HepG2 (cell line): ENCODE measurements around the gene CDK11A.

ENCODE experiments used
- FOXA1 ChIP-seq, 2 experiments: fragments of 450-650 bp in 1 of 2; sonication (generic) in 1 of 2; formaldehyde crosslinking in 1 of 2; IDR thresholded peaks; 2 replicates each; pipeline versions ENCODE4 v1.4.0 to v1.6.1; 2016 to 2020; ENCODE audit warnings: missing genetic modification reagents in 1 of 2
- KLF9 ChIP-seq: IDR thresholded peaks from 2 replicates; pipeline ENCODE4 v1.6.1; 2016; ENCODE audit warnings: low read depth
- MED8 ChIP-seq: sonication (generic); formaldehyde crosslinking; IDR thresholded peaks from 2 replicates; pipeline ENCODE4 v1.8.1; 2023; ENCODE audit warnings: mild to moderate bottlenecking, missing genetic modification reagents; ENCODE audit not compliant: insufficient replicate concordance
- MEIS1 ChIP-seq: sonication (generic); formaldehyde crosslinking; IDR thresholded peaks from 2 replicates; pipeline ENCODE4 v1.9.0; 2021; ENCODE audit warnings: mild to moderate bottlenecking, missing genetic modification reagents, moderate library complexity, borderline replicate concordance
- SETDB1 ChIP-seq: sonication (generic); formaldehyde crosslinking; IDR thresholded peaks from 2 replicates; pipeline ENCODE4 v1.5.1; 2020; ENCODE audit warnings: missing genetic modification reagents, mild to moderate bottlenecking, borderline replicate concordance
- SRY ChIP-seq: sonication (generic); formaldehyde crosslinking; IDR thresholded peaks from 2 replicates; pipeline ENCODE4 v1.8.0; 2022; ENCODE audit warnings: mild to moderate bottlenecking, missing genetic modification reagents
- ZNF274 ChIP-seq: sonication (generic); formaldehyde crosslinking; IDR thresholded peaks from 2 replicates; pipeline ENCODE4 v1.5.1; 2020; ENCODE audit warnings: mild to moderate bottlenecking, missing genetic modification reagents
- TF ChIP-seq, protein P1 (sequence below): sonication (generic); IDR thresholded peaks from 2 replicates; pipeline ENCODE4 v1.6.1; 2016; ENCODE audit warnings: low read depth, borderline replicate concordance
- TF ChIP-seq, protein P2 (sequence below): sonication (generic); formaldehyde crosslinking; IDR thresholded peaks from 2 replicates; pipeline ENCODE4 v1.5.0; 2020; ENCODE audit warnings: mild to moderate bottlenecking, missing genetic modification reagents, moderate library complexity
- TF ChIP-seq, protein P3 (sequence below): sonication (generic); formaldehyde crosslinking; IDR thresholded peaks from 2 replicates; pipeline ENCODE4 v1.4.0; 2020; ENCODE audit warnings: mild to moderate bottlenecking, missing genetic modification reagents
- TF ChIP-seq, protein P4 (sequence below): sonication (generic); formaldehyde crosslinking; IDR thresholded peaks from 2 replicates; pipeline ENCODE4 v1.8.1; 2022; ENCODE audit warnings: low read depth, mild to moderate bottlenecking, missing genetic modification reagents

DNA sequence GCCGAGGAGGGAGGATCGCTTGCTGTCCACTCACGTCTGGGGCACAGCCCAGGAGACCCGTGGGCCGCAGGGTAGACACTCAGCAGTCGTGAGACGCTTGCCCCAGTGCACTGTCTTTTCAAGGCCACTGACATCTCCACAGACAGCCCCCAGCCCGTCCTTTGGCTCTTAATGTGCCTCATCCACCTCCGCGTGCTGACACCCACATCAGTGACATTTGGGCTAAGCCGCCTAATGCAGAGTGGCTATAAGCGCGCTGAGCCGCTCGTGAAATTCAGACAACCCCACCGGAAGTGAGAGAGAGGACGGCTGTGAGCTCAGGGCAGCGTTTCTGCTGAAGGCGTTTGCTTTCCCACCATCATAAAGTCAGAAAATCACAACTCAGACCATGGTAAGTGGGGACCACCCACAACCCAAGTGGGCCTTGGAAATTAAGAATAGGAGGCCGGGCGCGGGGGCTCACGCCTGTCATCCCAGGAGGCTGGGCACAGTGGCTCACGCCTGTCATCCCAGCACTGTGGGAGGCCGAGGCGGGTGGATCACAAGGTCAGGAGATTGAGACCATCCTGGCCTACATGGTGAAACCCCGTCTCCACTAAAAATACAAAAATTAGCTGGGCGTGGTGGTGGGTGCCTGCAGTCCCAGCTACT is 40.0 kb downstream of the CDK11A start:
- no peak for TF ChIP-seq ZNF274 (CRISPR knock-in tag)
- TF ChIP-seq, protein P1, sequence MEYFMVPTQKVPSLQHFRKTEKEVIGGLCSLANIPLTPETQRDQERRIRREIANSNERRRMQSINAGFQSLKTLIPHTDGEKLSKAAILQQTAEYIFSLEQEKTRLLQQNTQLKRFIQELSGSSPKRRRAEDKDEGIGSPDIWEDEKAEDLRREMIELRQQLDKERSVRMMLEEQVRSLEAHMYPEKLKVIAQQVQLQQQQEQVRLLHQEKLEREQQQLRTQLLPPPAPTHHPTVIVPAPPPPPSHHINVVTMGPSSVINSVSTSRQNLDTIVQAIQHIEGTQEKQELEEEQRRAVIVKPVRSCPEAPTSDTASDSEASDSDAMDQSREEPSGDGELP: no peak
- TF ChIP-seq, protein P2, sequence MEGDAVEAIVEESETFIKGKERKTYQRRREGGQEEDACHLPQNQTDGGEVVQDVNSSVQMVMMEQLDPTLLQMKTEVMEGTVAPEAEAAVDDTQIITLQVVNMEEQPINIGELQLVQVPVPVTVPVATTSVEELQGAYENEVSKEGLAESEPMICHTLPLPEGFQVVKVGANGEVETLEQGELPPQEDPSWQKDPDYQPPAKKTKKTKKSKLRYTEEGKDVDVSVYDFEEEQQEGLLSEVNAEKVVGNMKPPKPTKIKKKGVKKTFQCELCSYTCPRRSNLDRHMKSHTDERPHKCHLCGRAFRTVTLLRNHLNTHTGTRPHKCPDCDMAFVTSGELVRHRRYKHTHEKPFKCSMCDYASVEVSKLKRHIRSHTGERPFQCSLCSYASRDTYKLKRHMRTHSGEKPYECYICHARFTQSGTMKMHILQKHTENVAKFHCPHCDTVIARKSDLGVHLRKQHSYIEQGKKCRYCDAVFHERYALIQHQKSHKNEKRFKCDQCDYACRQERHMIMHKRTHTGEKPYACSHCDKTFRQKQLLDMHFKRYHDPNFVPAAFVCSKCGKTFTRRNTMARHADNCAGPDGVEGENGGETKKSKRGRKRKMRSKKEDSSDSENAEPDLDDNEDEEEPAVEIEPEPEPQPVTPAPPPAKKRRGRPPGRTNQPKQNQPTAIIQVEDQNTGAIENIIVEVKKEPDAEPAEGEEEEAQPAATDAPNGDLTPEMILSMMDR (CRISPR knock-in tag): no peak
- no peak for TF ChIP-seq MEIS1 (CRISPR knock-in tag)
- no peak for TF ChIP-seq SRY
- TF ChIP-seq, protein P3, sequence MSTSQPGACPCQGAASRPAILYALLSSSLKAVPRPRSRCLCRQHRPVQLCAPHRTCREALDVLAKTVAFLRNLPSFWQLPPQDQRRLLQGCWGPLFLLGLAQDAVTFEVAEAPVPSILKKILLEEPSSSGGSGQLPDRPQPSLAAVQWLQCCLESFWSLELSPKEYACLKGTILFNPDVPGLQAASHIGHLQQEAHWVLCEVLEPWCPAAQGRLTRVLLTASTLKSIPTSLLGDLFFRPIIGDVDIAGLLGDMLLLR (CRISPR knock-in tag): no peak
- no peak for TF ChIP-seq MED8 (CRISPR knock-in tag)
- no peak for TF ChIP-seq FOXA1 (IDR thresholded peaks at IDR 0.05)
- TF ChIP-seq FOXA1 (CRISPR knock-in tag; IDR thresholded peaks at IDR 0.05): no peak
- no peak for TF ChIP-seq KLF9 (CRISPR knock-in tag)
- no peak for TF ChIP-seq SETDB1 (CRISPR knock-in tag)
- TF ChIP-seq, protein P4, sequence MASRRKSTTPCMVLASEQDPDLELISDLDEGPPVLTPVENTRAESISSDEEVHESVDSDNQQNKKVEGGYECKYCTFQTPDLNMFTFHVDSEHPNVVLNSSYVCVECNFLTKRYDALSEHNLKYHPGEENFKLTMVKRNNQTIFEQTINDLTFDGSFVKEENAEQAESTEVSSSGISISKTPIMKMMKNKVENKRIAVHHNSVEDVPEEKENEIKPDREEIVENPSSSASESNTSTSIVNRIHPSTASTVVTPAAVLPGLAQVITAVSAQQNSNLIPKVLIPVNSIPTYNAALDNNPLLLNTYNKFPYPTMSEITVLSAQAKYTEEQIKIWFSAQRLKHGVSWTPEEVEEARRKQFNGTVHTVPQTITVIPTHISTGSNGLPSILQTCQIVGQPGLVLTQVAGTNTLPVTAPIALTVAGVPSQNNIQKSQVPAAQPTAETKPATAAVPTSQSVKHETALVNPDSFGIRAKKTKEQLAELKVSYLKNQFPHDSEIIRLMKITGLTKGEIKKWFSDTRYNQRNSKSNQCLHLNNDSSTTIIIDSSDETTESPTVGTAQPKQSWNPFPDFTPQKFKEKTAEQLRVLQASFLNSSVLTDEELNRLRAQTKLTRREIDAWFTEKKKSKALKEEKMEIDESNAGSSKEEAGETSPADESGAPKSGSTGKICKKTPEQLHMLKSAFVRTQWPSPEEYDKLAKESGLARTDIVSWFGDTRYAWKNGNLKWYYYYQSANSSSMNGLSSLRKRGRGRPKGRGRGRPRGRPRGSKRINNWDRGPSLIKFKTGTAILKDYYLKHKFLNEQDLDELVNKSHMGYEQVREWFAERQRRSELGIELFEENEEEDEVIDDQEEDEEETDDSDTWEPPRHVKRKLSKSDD (CRISPR knock-in tag): no peak
